SK-N-MC (cell line): ENCODE measurements around the gene TACC2.

Experiments
- EZH2 ChIP-seq: fragments of 200-600 bp; sonication (generic); IDR thresholded peaks from one replicate; pipeline ENCODE4 v1.6.1; 2017; ENCODE audit warnings: antibody characterized with exemption
- FOXP2 ChIP-seq: optimal IDR thresholded peaks from 2 replicates; pipeline ENCODE3; 2011; ENCODE audit warnings: mild to moderate bottlenecking, moderate library complexity; ENCODE audit not compliant: insufficient read depth; ENCODE audit errors: extremely low read length, control extremely low read depth
- POLR2AphosphoS5 ChIP-seq: IDR thresholded peaks from 2 replicates; pipeline ENCODE4 v1.6.1; 2012; ENCODE audit warnings: mild to moderate bottlenecking, low read depth, low read length, borderline replicate concordance

- TF ChIP-seq EZH2 (no peak), POLR2AphosphoS5 (no peak), FOXP2 (no peak)
Observed at GRCh38 chr10:122130474-122131110, 141.6 kb downstream of the TACC2 start.
